ENCODE results near the gene ADAMTS12.

DNA sequence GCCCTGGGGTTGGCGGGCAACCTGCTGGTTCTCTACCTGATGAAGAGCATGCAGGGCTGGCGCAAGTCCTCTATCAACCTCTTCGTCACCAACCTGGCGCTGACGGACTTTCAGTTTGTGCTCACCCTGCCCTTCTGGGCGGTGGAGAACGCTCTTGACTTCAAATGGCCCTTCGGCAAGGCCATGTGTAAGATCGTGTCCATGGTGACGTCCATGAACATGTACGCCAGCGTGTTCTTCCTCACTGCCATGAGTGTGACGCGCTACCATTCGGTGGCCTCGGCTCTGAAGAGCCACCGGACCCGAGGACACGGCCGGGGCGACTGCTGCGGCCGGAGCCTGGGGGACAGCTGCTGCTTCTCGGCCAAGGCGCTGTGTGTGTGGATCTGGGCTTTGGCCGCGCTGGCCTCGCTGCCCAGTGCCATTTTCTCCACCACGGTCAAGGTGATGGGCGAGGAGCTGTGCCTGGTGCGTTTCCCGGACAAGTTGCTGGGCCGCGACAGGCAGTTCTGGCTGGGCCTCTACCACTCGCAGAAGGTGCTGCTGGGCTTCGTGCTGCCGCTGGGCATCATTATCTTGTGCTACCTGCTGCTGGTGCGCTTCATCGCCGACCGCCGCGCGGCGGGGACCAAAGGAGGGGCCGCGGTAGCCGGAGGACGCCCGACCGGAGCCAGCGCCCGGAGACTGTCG lies 45.4 kb upstream of the ADAMTS12 start:
- TF ChIP-seq, protein P1, sequence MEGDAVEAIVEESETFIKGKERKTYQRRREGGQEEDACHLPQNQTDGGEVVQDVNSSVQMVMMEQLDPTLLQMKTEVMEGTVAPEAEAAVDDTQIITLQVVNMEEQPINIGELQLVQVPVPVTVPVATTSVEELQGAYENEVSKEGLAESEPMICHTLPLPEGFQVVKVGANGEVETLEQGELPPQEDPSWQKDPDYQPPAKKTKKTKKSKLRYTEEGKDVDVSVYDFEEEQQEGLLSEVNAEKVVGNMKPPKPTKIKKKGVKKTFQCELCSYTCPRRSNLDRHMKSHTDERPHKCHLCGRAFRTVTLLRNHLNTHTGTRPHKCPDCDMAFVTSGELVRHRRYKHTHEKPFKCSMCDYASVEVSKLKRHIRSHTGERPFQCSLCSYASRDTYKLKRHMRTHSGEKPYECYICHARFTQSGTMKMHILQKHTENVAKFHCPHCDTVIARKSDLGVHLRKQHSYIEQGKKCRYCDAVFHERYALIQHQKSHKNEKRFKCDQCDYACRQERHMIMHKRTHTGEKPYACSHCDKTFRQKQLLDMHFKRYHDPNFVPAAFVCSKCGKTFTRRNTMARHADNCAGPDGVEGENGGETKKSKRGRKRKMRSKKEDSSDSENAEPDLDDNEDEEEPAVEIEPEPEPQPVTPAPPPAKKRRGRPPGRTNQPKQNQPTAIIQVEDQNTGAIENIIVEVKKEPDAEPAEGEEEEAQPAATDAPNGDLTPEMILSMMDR (IDR thresholded peaks at IDR 0.05), result no peak
- TF ChIP-seq POLR2A (IDR thresholded peaks at IDR 0.05) (no peak), POLR2AphosphoS5 (IDR thresholded peaks at IDR 0.05) (no peak)
